GM18505 (cell line): ENCODE measurements around the gene OR5AK2.
"Not testable (repeated sequence)": the region's sequence is repeated elsewhere in the genome, so short reads cannot be mapped to it uniquely, and the experiment has no call there.

ENCODE experiments used
- ATAC-seq: cut with Tn5 transposase; IDR thresholded peaks from one replicate; pipeline ENCODE4 v1.9.1; 2021; ENCODE audit not compliant: unreplicated experiment
- POLR2A ChIP-seq: IDR thresholded peaks from 4 replicates; pipeline ENCODE4 v1.6.1; 2011; ENCODE audit warnings: borderline replicate concordance; ENCODE audit not compliant: insufficient read depth, insufficient read length; ENCODE audit errors: extremely low read depth

OR5AK2 gene

DNA sequence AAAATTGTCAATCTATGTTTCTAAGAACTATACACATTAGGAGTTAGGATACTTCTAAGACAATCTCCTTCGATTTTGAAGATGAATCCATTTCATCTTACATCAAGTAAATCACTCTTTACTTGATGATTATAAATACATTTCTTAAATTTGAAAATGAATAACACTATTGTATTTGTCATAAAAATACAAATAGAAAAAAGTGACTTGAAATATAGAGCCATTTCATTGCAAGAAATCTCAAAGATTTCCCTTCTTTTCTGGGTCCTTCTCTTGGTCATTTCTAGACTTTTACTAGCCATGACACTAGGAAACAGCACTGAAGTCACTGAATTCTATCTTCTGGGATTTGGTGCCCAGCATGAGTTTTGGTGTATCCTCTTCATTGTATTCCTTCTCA is at the start of gene OR5AK2:
TSS of gene OR5AK2 (plus strand) at position 301 of the 400 bp plus-strand sequence. CDS start at position 301, 0 bp downstream.
- TF ChIP-seq POLR2A, result no peak
- no peak for ATAC-seq

DNA sequence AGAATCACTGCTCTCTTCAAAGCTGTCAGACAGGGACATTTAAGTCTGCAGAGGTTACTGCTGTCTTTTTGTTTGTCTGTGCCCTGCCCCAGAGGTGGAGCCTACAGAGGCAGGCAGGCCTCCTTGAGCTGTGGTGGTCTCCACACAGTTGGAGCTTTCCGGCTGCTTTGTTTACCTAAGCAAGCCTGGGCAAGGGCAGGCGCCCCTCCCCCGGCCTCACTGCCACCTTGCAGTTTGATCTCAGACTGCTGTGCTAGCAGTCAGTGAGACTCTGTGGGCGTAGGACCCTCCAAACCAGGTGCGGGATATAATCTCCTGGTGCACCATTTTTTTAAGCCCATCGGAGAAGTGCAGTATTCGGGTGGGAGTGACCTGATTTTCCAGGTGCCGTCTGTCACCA is 43.2 kb upstream of the OR5AK2 start:
- ATAC-seq, result not testable (repeated sequence)

GRCh38 chr11:56948991-56949515 is 39.7 kb upstream of the OR5AK2 start:
- no peak for ATAC-seq

DNA sequence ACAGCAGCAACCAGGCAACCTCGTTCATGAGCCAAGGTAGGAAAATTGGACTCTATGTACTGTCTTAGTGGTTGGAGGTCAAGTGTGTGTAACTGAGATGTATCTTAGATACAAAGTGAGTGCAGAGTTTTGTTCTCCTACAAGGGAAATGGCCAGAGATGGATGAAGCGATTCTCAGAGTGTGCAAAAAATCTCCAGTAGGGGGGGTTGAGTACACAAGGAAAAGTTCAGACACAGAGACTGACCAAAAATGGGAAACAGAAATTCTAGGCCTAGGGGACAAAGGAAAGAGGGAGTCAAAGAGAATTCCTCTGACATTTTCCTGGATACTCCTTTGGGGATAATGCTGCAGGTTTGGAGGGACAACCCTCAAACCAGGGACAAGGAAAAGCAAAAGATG is 38.2 kb upstream of the OR5AK2 start:
- no peak for TF ChIP-seq POLR2A
- ATAC-seq, result no peak

More at GRCh38 chr11:56948991-56949515, 39.7 kb upstream of the OR5AK2 start:
- TF ChIP-seq POLR2A, result no peak

GRCh38 chr11:56953907-56954306 is 34.8 kb upstream of the OR5AK2 start:
- not testable (repeated sequence) for ATAC-seq

GRCh38 chr11:56961609-56962008 is 27.1 kb upstream of the OR5AK2 start:
- no peak for TF ChIP-seq POLR2A
- ATAC-seq, result no peak

GRCh38 chr11:56967726-56968125 is 21.0 kb upstream of the OR5AK2 start:
- no peak for ATAC-seq
- TF ChIP-seq POLR2A, result no peak

- TF ChIP-seq POLR2A, result no peak
Observed at GRCh38 chr11:56968524-56968923, 20.2 kb upstream of the OR5AK2 start.

GRCh38 chr11:56977314-56977713 is 11.4 kb upstream of the OR5AK2 start:
- no peak for ATAC-seq
- no peak for TF ChIP-seq POLR2A

More at GRCh38 chr11:56968524-56968923, 20.2 kb upstream of the OR5AK2 start:
- no peak for ATAC-seq

GRCh38 chr11:56990702-56991101 is 2.0 kb downstream of the OR5AK2 start:
- no peak for ATAC-seq
- TF ChIP-seq POLR2A, result no peak

DNA sequence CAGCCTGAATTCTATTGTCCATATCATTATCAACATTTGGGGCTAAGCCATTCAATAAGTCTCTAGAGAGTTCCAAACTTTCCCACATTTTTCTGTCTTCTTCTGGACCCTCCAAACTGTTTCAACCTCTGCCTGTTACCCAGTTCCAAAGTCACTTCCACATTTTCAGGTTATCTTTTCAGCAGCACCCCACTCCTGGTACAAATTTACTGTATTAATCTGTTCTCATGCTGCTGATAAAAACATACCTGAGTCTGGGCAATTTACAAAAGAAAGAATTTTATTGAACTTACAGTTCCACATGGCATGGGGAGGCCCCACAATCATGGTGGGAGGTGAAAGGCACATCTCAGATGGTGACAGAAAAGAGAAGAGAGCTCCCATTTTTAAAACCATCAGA is 5.8 kb downstream of the OR5AK2 start:
- TF ChIP-seq POLR2A, result no peak
- no peak for ATAC-seq

- no peak for ATAC-seq
- TF ChIP-seq POLR2A, result no peak
Observed at GRCh38 chr11:57001674-57002401, 13.1 kb downstream of the OR5AK2 start.

DNA sequence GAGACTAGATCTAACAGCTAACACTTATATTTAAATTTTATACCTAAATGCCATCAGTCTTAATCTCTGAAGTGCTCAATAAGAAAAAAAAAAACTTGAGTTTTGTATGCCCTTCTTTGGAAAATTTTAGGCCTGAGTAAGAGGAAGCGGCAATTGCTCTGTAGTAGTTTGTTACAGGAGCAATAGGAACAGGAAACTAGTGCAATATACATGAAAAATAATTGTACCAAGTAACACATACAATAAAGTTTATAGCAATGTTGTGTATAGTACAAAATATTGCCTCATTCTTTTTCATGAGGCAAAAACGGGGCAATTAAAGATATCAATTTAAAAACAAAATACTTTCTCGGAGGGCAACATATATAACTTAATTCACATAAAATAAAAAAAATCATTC is 19.7 kb downstream of the OR5AK2 start:
- no peak for ATAC-seq
- no peak for TF ChIP-seq POLR2A

DNA sequence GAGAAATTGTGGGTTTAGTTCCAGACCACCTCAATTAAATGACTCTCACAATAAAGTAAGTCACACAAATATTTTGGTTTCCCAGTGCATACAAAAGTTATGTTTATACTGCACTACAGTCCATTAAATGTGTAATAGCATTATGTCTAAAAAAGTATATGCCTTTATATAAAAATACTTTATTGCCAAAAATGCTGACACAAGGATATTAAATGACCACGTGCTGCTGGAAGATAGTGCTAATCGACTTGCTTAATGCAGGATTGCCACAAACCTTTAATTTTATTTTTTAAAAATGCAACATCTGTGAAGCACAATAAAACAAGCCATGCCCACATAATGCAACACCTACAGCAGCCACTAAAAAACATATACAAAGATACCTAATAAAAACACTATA is 27.0 kb downstream of the OR5AK2 start:
- no peak for ATAC-seq
- TF ChIP-seq POLR2A, result no peak

- no peak for TF ChIP-seq POLR2A
- ATAC-seq, result no peak
Observed at GRCh38 chr11:57031556-57031955, 42.8 kb downstream of the OR5AK2 start.
